LNCaP clone FGC (cell line): ENCODE data around the gene IFNA2.
A peak's percentile ranks its signal among the peaks of the same experiment; 100 is the strongest.
"Not testable (repeated sequence)": the region's sequence is repeated elsewhere in the genome, so short reads cannot be mapped to it uniquely, and the experiment has no call there.

Experiments used
- DNase-seq: peaks from one replicate; pipeline ENCODE4 v3.0.0-alpha.2; 2011; ENCODE audit warnings: low read depth
- H3K4me3 ChIP-seq: 2 replicates; pipeline ENCODE4 v1.5.1; 2011; ENCODE audit warnings: mild to moderate bottlenecking, low read depth, low read length, control low read depth
- TF ChIP-seq, protein P1 (sequence below): IDR thresholded peaks from 2 replicates; pipeline ENCODE4 v1.5.1; 2012; ENCODE audit warnings: mild to moderate bottlenecking; ENCODE audit not compliant: control insufficient read depth, insufficient read depth; ENCODE audit errors: extremely low read depth

Gene IFNA2

DNA sequence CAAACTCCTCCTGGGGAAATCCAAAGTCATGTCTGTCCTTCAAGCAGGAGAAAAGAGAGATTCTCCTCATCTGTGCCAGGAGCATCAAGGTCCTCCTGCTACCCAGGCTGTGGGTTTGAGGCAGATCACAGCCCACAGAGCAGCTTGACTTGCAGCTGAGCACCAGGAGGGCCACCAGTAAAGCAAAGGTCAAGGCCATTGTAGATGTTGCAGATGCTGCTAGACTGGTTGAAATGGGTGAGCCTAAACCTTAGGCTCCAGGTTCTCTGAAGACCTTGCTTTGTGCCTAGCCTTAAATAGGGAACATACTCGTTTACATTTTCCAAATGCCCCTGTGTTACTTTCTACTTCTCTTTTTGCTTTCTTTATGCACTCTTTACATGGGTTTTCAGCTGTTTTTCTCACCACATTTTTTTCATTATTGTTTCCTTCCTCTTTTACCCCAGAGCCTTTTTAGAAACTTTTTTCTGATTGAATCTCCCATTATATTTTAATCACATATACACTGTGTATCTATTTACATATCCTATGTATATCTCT, at the start of gene IFNA2:
TSS of gene IFNA2 (minus strand) at position 268 of the 540 bp plus-strand sequence. CDS start at position 199, 69 bp downstream.
- TF ChIP-seq, protein P1, sequence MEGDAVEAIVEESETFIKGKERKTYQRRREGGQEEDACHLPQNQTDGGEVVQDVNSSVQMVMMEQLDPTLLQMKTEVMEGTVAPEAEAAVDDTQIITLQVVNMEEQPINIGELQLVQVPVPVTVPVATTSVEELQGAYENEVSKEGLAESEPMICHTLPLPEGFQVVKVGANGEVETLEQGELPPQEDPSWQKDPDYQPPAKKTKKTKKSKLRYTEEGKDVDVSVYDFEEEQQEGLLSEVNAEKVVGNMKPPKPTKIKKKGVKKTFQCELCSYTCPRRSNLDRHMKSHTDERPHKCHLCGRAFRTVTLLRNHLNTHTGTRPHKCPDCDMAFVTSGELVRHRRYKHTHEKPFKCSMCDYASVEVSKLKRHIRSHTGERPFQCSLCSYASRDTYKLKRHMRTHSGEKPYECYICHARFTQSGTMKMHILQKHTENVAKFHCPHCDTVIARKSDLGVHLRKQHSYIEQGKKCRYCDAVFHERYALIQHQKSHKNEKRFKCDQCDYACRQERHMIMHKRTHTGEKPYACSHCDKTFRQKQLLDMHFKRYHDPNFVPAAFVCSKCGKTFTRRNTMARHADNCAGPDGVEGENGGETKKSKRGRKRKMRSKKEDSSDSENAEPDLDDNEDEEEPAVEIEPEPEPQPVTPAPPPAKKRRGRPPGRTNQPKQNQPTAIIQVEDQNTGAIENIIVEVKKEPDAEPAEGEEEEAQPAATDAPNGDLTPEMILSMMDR: no peak
- no peak for DNase-seq
- no peak within 1 kb of the TSS for H3K4me3 ChIP-seq

DNA sequence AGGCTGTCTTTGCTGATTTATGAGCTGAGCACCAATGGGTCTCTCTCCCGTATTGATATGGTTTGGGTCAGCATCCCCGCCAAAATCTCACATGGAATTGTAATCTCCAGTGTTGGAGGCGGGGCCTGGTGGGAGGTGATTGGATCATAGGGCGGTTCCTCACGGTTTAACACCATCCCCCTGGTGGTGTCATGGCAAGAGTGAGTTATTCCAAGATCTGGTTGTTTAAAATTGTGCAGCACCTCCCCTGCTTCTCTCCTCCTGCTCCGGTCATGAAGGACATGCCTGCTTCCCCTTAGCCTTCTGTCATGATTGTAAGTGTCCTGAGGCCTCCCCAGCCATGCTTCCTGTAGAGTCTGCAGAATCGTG, 49.8 kb upstream of the IFNA2 start:
- DNase-seq, H3K4me3 ChIP-seq: not testable (repeated sequence)

DNA sequence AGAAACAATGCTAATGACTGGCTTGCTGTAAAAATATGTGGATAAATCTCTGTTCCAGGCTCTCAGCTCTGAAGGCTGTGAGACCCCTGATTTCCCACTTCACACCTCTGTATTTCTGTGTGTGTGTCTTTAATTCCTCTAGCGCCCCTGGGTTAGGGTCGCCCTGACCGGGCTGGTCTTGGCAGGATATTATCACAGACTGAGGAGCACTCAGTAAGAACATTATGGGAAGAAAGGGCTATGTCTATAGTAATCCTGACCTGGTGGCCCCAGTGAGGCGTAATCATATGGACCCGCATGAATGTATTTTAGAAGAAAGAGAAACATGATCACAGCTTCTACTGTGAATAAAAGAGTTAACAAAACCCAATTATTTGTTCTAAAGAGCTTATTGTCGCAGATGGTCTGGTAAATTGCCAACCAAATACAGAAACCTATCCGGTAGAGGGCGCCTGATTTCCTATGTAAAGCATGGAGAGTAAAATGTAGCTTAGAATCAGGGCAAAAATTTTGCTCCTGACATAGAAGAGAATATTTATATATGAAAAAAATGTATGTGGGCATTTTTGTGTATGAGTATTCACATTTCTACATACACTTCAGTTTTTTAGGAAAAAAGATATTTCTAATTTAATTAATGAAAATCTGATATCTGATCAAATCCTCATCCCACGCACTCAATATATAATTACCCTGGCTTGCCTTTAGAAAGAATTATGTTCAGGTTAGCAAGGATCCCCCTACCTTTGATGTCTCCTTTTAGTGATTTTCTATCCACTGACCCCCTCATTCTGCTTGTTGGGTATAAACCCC, 49.2 kb upstream of the IFNA2 start:
- DNase-seq: peak; percentile 54
- TF ChIP-seq, protein P1: peak; percentile 78
- no peak overlapping the region for H3K4me3 ChIP-seq

DNA sequence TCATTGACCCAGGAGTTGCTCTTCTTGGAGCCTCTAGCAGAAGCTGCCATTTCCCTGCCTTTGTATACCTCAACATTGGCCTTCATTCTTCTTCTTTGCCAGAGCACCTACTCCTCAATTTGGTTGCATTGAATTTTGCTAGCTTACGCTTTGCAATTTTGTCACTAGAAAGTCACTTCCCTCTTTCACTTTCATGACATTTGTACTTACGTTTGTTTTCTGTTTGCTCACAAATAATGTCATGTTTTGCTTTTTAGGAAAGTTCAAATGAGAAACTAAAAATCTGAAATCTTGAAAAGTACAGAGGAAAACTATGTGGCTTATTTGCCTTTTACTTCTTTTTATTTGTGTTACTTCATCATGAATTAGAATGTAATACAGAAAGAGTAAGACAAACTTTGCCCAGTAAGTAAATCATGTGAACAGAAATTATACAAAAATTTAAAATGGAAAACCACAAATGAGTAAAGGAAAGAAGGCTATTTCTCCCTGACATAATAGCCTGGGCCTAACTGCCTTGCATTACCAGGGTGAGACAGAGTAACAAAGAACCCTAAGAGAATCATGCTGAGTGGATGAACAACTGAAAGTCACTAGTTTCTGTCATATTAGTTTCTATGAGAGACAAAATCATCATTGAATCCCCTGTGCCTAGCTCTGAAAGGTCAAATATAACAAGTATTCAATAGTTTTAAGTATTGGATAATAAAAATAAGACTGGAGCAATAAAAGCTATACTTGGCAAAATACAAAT, 47.7 kb upstream of the IFNA2 start:
- no peak for DNase-seq
- no peak overlapping the region for H3K4me3 ChIP-seq
- TF ChIP-seq, protein P1: no peak

DNA sequence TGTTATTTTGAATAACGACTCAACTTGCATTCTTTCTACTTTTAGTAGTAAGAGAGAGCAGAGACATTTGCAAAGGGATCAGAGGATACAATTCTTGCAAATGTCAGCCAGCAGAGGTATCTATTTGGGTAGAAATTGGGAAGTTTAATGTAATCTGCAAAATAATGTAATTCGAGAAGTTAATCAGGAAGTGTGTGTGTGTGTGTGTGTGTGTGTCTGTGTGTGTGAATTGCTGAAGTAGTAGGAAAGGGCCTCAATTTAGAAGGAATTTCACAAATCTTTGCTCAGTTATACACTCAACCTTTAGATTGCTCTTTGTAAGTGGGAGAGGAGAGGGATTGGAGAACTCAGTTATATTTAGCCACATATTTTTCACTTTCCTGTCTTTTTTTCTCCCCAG, 44.0 kb upstream of the IFNA2 start:
- no peak for DNase-seq
- no peak overlapping the region for H3K4me3 ChIP-seq
- TF ChIP-seq, protein P1: no peak

DNA sequence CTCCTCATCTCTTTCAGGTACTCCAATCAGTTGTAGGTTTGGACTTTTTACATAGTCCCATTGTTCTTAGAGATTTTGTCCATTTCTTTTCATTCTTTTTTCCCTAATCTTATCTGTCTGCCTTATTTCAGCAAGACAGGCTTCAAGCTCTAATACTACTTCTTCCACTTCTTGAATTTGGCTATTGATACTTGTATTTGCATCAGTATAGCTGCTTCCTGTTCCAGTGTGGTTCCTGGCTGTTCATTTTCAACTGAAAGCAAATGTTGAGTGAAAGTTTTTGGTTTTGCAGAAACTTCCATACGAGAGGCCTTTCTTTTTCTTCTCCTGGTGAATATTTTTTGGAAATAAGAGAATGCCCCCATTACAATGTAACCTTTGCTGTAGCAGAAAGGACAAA, 43.0 kb upstream of the IFNA2 start:
- no peak for DNase-seq
- no peak overlapping the region for H3K4me3 ChIP-seq
- TF ChIP-seq, protein P1: no peak
